Measurements from ENCODE around the gene NXPE1. TPM values are rescaled to one million over a fixed set of nuclear protein-coding genes. Genes with fewer than 3 reads are reported as not detected.

Gene NXPE1
- total RNA-seq, 6 experiments from 2014 or later = not detected

GRCh38 chr11:114595571-114595970 is 35.9 kb upstream of the NXPE1 start, which contains the start of gene NXPE4:
Gene NXPE4 (minus strand): TSS chr11:114595786. CDS start chr11:114594759, 1,027 bp downstream.
- no peaks in the 10 kb centered on the region for H3K27me3 Mint-ChIP-seq (ENCODE audit: insufficient read depth)
- H3K4me3 Mint-ChIP-seq = no peak within 1 kb of the TSS
- H3K27ac Mint-ChIP-seq = no peak within 1 kb of the TSS
- no peaks in the 10 kb centered on the region; the same call in 1 of the 2 replicates for H3K9me3 Mint-ChIP-seq
- no peak for DNase-seq
- H3K4me1 Mint-ChIP-seq (ENCODE audit: low read depth) = no peaks in the 10 kb centered on the region
- TF ChIP-seq CTCF (IDR thresholded peaks at IDR 0.05) = no peak
- H3K36me3 Mint-ChIP-seq (ENCODE audit: low read depth) = no peaks in the 10 kb centered on the region

- H3K4me3 Mint-ChIP-seq = no peak overlapping the region
- H3K4me1 Mint-ChIP-seq (ENCODE audit: low read depth) = no peaks in the 10 kb centered on the region
- no peak for DNase-seq
- TF ChIP-seq CTCF (IDR thresholded peaks at IDR 0.05) = no peak
- H3K9me3 Mint-ChIP-seq = no peaks in the 10 kb centered on the region; the same call in 1 of the 2 replicates
- no peaks in the 10 kb centered on the region for H3K36me3 Mint-ChIP-seq (ENCODE audit: low read depth)
- H3K27ac Mint-ChIP-seq = no peak overlapping the region
- no peaks in the 10 kb centered on the region for H3K27me3 Mint-ChIP-seq (ENCODE audit: insufficient read depth)
These were observed 35.0 kb upstream of the NXPE1 start for GRCh38 chr11:114594703-114595102.

GRCh38 chr11:114587398-114587953 is 27.8 kb upstream of the NXPE1 start:
- DNase-seq = no peak
- no peaks in the 10 kb centered on the region for H3K4me1 Mint-ChIP-seq (ENCODE audit: low read depth)
- H3K27ac Mint-ChIP-seq = no peak overlapping the region
- H3K9me3 Mint-ChIP-seq = peaks cover 23% of the 10 kb centered on the region
- H3K27me3 Mint-ChIP-seq (ENCODE audit: insufficient read depth) = no peaks in the 10 kb centered on the region
- no peaks in the 10 kb centered on the region for H3K36me3 Mint-ChIP-seq (ENCODE audit: low read depth)
- H3K4me3 Mint-ChIP-seq = no peak overlapping the region
- no peak for TF ChIP-seq CTCF (IDR thresholded peaks at IDR 0.05)

GRCh38 chr11:114586797-114587196 is 27.1 kb upstream of the NXPE1 start:
- H3K4me1 Mint-ChIP-seq (ENCODE audit: low read depth) = no peaks in the 10 kb centered on the region
- H3K27ac Mint-ChIP-seq = no peak overlapping the region
- H3K4me3 Mint-ChIP-seq = no peak overlapping the region
- peaks cover 23% of the 10 kb centered on the region for H3K9me3 Mint-ChIP-seq
- H3K36me3 Mint-ChIP-seq (ENCODE audit: low read depth) = no peaks in the 10 kb centered on the region
- DNase-seq = no peak
- no peak for TF ChIP-seq CTCF (IDR thresholded peaks at IDR 0.05)
- no peaks in the 10 kb centered on the region for H3K27me3 Mint-ChIP-seq (ENCODE audit: insufficient read depth)

GRCh38 chr11:114571712-114572111 is 12.0 kb upstream of the NXPE1 start:
- no peak for TF ChIP-seq CTCF (IDR thresholded peaks at IDR 0.05)
- DNase-seq = no peak
- Mint-ChIP-seq H3K27me3 (ENCODE audit: insufficient read depth) (no peaks in the 10 kb centered on the region; the same call in 1 of the 2 replicates), H3K9me3 (peaks cover 5% of the 10 kb centered on the region; the same call in 1 of the 2 replicates), H3K36me3 (ENCODE audit: low read depth) (no peaks in the 10 kb centered on the region), H3K4me1 (ENCODE audit: low read depth) (no peaks in the 10 kb centered on the region), H3K27ac (no peak overlapping the region), H3K4me3 (no peak overlapping the region)
